HG02970 (cell line): ENCODE results near the gene ZNF358.
"Not testable (repeated sequence)": the region's sequence is repeated elsewhere in the genome, so short reads cannot be mapped to it uniquely, and the experiment has no call there.

ENCODE experiments used
- ATAC-seq: cut with Tn5 transposase; IDR thresholded peaks from one replicate; pipeline ENCODE4 v1.9.1; 2021; ENCODE audit warnings: mild to moderate bottlenecking, moderate library complexity, moderate number of reproducible peaks; ENCODE audit not compliant: unreplicated experiment, low FRiP score

Gene ZNF358

GRCh38 chr19:7534531-7535046 is 18.7 kb downstream of the ZNF358 start:
- ATAC-seq, result no peak

- peak; percentile 73 for ATAC-seq
Measured at GRCh38 chr19:7535047-7535997, 19.4 kb downstream of the ZNF358 start, which contains the start of gene PNPLA6. PNPLA6 (plus strand) TSS chr19:7535717; CDS start chr19:7535789, 72 bp downstream.

GRCh38 chr19:7535998-7536695 is 20.2 kb downstream of the ZNF358 start:
- ATAC-seq, result peak; percentile 10

GRCh38 chr19:7538990-7539389 is 23.1 kb downstream of the ZNF358 start:
- not testable (repeated sequence) for ATAC-seq

GRCh38 chr19:7539827-7540425 is 24.0 kb downstream of the ZNF358 start:
- no peak for ATAC-seq

GRCh38 chr19:7540761-7541474 is 25.0 kb downstream of the ZNF358 start:
- no peak for ATAC-seq

GRCh38 chr19:7541475-7541824 is 25.5 kb downstream of the ZNF358 start:
- ATAC-seq, result no peak

- no peak for ATAC-seq
Measured at GRCh38 chr19:7541828-7542443, 26.0 kb downstream of the ZNF358 start.

- no peak for ATAC-seq
Measured at GRCh38 chr19:7542556-7543348, 26.8 kb downstream of the ZNF358 start.

GRCh38 chr19:7544626-7545025 is 28.7 kb downstream of the ZNF358 start:
- ATAC-seq, result no peak

- no peak for ATAC-seq
Measured at GRCh38 chr19:7545300-7545699, 29.4 kb downstream of the ZNF358 start.

GRCh38 chr19:7545904-7546303 is 30.0 kb downstream of the ZNF358 start:
- ATAC-seq, result no peak

GRCh38 chr19:7547159-7547558 is 31.3 kb downstream of the ZNF358 start:
- ATAC-seq, result no peak

GRCh38 chr19:7549429-7550148 is 33.7 kb downstream of the ZNF358 start:
- no peak for ATAC-seq

GRCh38 chr19:7550169-7550770 is 34.4 kb downstream of the ZNF358 start:
- ATAC-seq, result no peak

- ATAC-seq, result no peak
Measured at GRCh38 chr19:7550987-7551761, 35.3 kb downstream of the ZNF358 start.

- ATAC-seq, result no peak
Measured at GRCh38 chr19:7552781-7553180, 36.9 kb downstream of the ZNF358 start.
